GM19463 (cell line): ENCODE measurements around the gene CDK16.

Experiments used
- ATAC-seq: cut with Tn5 transposase; IDR thresholded peaks from one replicate; pipeline ENCODE4 v1.9.1; 2021; ENCODE audit warnings: mild to moderate bottlenecking, moderate library complexity; ENCODE audit not compliant: unreplicated experiment

CDK16 gene

DNA sequence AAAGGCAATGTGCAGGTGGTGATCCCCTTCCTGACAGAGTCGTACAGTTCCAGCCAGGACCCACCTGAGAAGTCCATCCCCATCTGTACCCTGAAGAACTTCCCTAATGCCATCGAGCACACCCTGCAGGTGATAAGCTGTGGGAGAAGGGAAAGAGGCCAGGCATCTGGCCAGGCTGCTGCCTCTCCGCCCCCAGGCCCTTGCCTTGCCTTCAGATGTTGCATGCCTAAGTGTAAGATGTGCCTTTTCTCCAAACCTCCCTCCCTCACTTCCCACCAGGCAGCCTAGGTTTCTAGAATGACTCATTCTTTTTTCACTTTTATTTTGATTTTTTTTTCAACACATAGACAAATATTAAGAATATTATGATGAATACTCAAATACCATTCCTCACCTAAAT is 12.2 kb upstream of the CDK16 start:
- no peak for ATAC-seq

DNA sequence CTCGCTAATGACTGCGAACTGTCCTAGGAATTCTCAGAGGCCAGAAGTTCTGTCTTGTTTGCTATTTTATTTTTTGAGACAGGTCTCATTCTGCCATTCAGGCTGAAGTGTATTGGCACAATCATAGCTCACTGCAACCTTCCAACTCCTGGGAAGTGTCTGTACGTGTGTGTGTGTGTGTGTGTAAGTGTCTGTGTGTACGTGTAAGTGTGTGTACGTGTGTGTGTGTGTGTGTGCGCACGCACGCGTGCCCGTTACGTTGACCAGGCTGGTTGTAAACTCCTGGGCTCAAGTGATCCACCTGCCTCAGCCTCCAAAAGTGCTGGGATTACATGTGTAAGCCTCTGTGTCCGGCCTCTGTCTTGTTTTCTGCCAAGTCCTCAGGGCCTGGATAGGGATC is 10.4 kb upstream of the CDK16 start:
- ATAC-seq = no peak

DNA sequence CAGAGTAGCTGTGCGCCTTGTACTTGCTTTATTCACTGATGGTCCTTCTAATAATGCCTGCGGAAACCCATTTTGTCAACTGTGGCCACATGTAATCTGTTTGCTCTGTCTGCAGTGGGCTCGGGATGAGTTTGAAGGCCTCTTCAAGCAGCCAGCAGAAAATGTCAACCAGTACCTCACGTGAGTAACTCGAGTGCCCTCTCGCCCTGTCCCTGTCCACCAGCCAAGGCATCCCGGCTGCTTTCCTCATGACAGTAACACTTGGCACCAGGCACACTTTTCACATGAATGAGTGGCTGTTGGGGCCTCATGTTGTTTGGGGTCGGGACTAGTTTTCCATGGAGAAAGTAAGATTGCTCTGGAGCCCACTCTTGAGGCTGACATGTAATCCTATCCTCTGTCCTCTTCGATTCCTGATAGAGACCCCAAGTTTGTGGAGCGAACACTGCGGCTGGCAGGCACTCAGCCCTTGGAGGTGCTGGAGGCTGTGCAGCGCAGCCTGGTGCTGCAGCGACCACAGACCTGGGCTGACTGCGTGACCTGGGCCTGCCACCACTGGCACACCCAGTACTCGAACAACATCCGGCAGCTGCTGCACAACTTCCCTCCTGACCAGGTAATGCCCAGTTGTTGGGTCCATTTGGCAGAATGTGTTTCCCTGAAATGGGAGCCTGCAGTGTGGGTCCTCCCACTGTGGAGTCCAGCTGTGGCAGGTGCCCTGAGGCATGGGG is 8.8 kb upstream of the CDK16 start:
- ATAC-seq = no peak

DNA sequence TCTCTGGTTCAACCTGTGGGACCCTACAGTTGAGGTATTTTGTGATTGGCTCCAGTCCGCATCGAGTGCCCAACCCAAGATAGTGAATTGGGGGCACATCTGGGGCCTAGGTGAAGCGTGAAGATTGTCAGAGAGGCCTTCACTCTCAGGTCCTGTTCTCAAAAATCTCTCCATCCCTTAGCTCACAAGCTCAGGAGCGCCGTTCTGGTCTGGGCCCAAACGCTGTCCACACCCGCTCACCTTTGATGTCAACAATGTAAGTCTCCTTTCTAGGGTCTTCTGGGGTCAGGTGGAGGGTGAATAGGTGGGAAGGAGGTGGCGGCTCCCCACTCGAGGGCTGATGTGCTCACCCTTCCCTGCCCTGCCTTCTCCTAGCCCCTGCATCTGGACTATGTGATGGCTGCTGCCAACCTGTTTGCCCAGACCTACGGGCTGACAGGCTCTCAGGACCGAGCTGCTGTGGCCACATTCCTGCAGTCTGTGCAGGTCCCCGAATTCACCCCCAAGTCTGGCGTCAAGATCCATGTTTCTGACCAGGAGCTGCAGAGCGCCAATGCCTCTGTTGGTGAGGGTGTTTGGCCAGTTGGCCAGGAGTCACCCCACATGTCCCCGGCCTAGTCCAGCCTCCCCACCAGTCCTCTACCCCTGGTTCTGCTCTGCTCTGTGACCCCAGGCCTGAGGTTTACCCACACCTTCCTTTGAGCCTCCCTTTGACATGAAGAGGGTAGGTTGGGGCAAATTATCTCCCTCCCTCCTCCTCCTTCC is 7.6 kb upstream of the CDK16 start:
- ATAC-seq = no peak

DNA sequence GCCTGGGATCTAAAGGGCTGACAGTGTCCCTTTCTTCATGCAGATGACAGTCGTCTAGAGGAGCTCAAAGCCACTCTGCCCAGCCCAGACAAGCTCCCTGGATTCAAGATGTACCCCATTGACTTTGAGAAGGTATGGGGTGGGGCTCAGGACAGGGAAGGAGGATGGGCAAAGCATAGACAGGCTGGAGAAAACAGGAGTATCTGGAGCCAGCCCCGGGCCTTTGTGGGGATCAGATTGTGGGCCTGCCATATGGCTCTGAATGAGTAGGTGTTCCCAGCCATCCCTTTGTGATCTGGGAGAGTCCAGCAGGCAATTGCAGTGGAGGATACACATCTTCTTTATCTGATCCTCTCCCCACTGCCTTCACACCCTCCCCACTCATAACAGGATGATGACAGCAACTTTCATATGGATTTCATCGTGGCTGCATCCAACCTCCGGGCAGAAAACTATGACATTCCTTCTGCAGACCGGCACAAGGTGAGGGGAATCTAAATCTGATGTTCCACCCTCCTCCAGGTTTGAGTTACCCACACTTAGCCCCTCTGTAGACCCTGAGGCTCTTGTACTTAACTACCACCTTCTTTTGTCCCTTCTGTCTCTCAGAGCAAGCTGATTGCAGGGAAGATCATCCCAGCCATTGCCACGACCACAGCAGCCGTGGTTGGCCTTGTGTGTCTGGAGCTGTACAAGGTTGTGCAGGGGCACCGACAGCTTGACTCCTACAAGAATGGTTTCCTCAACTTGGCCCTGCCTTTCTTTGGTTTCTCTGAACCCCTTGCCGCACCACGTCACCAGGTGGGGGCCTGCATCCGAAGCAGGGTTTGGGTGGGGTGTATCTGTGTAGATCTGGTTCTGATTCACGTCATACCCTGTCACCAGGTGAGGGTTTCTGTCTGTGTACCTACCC is 5.8 kb upstream of the CDK16 start:
- ATAC-seq = no peak

DNA sequence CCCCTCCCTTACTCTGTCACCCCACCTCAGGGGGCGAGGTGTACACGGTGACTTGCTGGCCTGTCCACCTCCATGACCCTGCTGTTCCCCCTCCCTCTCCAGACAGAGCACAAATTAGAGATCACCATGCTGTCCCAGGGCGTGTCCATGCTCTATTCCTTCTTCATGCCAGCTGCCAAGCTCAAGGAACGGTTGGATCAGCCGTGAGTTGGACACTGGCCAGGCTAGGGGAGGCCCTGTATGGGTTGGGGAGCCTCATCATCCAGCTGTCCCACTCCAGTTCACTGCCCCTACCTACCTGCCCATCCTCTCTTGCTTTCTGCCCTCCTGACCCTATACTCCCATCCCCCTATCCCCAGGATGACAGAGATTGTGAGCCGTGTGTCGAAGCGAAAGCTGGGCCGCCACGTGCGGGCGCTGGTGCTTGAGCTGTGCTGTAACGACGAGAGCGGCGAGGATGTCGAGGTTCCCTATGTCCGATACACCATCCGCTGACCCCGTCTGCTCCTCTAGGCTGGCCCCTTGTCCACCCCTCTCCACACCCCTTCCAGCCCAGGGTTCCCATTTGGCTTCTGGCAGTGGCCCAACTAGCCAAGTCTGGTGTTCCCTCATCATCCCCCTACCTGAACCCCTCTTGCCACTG is 3.9 kb upstream of the CDK16 start:
- ATAC-seq = no peak

DNA sequence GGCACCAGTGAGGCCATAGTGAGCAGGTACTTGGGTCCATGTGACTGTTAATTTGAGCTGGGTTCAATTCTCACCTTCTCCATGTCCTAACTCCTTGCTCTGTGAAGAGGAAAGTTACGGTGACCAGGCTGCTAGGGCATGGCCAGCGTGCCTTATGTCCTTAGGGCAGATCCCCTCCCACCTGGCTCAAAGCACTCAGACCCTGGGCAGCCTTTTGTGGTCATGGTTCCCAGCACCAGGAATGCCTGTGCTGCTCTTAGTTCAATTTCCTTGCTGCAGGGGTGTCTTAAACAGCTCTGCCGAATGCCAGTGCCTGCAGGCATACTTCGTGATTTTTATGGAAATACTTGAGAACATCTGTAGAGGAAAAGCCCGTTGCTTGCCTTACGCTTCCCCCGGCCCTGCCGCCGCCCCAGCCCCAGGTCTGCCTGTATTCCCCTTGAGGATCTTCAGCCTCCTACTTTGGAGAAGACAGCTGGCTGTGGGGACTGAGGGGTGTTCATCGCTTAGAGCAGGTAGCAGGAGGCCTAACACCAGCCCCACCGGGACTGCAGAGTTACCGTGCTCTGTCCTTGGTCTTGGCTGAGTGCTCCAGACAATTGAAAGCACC is 3.1 kb upstream of the CDK16 start:
- no peak for ATAC-seq

DNA sequence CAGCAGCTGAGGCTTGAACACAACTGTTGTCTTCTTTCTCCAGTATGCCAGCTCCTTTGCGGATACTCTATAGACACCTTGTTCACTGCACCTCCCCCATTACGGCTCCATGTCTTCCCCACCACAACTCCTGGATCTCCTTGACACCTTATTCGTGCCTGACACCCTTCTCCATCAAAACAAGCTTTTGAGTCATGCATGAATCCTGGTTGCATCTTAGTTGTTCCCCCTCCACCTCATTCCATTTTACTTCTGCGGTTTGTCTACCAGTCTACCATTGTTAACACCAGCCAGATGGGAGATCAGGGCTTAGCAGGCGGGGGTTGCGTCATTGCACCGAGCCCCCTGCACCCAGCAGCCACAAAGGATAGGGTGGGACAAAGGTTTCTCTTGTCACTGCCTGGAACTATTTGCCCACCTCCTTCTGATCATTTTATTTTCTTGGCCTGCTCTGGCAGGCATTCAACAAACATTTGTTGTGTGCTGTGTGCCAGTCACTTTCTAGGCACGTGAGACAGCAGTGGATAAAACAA is 2.0 kb upstream of the CDK16 start:
- no peak for ATAC-seq

DNA sequence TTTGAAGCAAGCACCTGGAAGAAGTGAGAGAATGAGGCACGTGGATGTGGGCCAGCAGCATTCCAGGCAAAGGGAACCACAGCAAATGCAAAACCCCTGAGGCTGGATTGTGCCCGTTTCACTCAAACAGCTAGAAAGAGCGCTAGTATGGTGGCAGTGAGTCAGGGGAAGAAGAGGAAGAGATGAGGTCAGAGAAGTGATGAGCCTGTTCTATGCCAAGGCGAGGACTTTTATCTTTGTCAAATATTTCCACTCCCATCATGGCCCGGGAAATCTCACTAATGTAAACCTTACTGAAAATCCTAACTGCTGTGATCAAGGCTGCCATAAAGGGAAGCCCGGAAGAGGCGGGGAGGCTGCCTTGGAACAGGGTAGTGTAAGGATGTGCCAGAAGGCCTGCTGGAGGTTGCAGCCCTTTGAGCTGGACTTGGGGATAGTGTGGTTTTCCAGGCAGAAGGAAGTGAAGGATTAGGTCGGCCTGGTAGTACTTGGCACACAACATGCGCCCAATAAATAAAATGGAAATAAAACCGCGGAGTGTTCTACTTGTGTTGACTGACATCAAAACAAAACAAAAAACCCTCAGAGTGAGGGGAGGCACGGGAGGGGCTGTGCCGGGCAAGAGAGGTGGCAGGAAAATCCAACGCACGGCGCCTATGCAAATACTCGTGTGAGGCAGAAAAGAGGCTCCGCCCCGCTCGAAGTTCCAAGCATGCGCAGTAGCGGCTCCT is 1.2 kb upstream of the CDK16 start:
- ATAC-seq = no peak

DNA sequence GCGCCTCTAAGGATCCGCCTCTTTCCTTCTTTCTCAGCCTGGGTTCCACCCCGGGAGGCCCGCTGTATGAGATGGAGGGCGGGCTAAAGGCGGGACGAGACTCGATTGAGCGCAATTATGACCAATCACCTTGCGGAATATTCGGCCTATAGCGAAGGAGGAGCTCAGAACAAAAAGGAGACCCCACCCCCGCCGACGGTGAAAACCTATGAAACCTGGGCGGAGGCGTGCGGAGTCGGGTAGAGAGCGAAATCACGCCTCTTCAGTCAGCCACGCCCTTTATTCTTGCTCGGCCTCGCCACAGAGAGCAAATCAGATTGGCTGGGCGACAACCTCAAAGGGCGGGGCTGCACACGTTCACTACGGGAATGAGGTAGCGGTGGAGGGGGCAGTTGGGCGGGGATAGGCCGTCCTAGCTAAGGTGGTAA is 615 bp upstream of the CDK16 start:
- peak; percentile 84 for ATAC-seq

DNA sequence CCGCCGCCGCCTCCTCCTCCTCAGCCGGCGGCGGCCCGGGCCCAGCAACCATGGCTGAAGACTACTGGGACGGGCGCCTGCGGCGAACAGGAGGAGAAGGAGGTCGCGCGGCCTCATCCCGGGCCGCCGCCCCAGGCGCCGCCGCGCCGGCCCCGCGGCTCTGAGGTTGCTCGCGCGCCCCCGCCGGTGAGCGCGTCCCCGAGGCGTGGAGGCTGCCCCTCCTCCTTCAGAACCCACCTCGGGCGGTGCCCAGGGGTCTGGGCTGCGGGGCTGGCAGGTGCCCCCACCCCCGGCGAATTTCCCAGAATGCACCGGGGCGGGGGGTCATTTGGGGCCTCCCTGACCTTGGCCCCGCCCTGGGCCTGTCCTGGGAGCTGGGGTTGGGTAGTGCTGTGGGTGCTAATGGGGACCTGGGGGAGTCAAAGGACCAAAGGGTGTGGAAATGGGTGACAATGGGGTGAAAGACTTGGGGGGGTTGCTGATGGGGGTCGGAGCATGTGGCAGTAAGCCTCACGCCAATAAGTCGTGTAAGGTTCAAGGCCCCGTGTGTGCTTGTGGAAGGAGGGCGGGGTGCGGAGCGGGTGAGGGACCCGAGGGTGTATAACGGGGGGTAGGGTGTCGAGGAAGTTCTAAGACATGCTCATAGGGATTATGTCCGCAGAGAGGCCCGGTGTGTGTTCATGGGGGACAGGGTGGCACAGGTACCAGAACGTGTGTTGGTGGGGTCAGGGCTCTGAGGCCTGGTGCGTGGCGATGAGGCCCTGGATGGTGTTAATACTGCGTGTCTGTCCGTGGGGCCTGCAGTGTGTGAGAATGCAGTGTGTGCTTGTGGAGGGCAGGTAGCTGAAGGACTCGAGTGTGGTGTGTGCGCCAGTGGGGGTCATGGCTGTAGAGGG is 687 bp downstream of the CDK16 start:
- no peak for ATAC-seq

DNA sequence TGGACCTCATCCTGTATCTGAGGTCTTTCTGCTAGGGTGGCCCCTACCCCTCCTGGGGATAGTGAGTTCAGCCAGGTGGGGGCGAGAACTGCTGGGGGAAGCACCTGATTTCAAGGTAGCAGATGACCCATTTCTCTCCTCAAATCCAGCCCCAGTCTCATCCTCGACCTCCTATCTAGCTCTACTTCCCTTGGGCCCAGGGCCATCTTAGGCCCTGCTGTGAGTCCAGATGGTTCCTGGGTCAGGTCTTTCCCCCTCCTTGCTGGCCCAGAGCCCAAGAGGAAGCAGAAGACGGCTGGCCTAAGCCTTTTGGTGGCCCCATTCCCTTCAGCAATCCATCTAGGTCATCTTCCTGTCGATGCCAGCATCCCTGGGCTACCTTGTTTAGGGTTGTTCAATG is 3.3 kb downstream of the CDK16 start:
- ATAC-seq = no peak

DNA sequence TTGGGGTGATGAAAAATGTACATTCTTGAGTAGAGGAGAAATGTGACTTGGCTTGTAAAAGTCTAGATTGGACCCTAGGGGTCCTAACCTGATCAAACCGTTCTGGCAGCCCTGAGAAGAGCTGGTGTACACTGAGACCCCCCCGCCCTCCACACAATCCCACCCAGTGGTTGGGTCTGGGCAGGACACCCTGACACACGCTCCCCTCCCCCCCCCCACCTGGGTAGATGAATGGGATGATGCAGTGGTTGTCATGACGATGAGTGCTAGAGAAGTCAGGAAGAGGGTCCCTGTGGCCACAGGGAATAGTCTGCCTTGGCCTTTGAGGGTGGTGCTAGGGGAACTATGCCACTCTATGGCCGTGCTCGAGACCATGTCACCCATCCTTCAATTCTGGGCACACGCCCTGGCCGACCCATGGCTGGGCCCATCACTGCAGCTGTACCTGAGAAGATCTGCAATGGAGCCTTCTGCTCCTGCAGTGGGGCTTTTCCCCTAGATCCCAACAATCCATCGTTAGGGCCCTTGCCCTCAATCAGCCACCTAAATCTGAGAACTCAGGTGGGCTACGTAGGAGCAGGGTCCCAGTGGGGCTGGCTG is 4.4 kb downstream of the CDK16 start:
- ATAC-seq = no peak

DNA sequence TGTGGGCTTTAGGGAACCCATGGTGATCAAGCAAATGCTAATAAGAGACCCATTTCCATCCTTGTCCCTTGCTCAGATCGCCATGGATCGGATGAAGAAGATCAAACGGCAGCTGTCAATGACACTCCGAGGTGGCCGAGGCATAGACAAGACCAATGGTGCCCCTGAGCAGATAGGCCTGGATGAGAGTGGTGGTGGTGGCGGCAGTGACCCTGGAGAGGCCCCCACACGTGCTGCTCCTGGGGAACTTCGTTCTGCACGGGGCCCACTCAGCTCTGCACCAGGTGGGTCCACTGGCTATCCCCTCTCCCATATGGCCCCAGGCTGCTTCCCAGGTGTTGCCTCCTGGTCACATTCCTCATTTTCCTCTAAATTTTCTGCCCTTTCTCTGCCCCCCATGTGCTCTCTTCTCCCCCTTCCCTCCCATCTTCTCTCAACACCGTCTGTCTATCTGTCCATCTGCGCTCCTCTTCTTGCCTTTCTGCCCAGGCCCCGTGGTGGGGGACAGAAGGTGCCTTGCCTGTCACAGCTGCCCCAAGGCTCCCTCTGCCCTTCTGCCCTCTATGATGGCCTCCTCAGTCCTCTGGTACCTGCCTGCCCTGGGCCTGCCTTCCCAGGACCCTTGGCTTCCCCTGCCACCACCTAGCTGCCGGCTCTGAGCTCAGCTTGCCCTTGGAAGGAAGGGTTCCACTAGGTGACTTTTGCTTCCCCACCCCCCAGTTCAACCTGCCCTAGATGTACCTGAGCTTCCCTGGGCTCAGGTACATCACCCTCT is 5.2 kb downstream of the CDK16 start:
- no peak for ATAC-seq

DNA sequence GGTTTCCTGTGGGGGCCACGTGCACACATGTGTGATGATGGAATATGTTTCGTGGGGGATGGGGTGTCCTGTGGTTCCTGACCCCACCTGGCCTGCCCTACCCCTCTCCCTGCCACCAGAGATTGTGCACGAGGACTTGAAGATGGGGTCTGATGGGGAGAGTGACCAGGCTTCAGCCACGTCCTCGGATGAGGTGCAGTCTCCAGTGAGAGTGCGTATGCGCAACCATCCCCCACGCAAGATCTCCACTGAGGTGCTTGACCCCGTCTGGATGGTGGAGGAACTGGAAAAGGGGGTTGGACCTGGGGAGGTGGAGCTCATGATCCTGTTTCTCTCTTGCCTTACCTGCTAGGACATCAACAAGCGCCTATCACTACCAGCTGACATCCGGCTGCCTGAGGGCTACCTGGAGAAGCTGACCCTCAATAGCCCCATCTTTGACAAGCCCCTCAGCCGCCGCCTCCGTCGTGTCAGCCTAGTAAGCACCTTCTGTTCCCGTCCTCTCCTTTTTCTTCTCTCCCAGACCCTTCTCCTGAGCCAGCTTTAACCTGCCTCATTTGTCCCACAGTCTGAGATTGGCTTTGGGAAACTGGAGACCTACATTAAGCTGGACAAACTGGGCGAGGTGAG is 5.9 kb downstream of the CDK16 start:
- ATAC-seq = no peak

DNA sequence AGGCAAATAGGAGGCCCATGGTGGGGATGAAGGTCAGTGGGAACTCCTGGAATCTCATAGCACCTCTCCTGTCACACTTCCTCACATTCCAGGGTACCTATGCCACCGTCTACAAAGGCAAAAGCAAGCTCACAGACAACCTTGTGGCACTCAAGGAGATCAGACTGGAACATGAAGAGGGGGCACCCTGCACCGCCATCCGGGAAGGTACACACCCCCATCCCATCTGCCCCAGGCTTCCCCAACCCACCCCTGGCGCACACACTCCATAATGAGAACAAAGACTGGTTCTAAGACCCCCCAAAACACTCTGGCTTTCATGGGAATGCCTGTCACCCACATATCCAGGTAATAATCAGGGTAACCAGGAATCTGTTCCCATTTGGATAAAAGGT is 6.4 kb downstream of the CDK16 start:
- ATAC-seq = no peak

DNA sequence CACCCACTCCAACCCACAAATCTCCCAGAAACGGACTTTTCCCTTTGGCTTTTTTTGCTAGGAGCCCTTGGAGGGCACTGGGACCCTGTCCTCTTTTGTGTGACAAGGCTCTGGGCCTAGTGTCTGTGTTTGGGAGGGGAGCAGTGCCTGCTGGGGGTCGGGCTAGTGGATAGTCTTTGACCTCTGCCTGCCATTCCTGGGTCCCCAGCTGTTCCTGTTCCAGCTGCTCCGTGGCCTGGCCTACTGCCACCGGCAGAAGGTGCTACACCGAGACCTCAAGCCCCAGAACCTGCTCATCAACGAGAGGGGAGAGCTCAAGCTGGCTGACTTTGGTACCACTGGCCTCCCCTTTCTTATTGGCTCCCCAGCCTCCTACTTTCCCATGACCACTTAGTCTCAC is 7.6 kb downstream of the CDK16 start:
- ATAC-seq = no peak
